Stimulated activated CD4-positive, alpha-beta T cell treated with anti-CD3 and anti-CD28 coated beads, Interleukin-1b, Interleukin-23, amount 100 ng/mL, for 1 hour (primary cell): ENCODE measurements around the gene TVP23A.
"Not testable (repeated sequence)": the region's sequence is repeated elsewhere in the genome, so short reads cannot be mapped to it uniquely, and the experiment has no call there.

Source experiments
- DNase-seq, 2 donors: peaks; one replicate each; pipeline ENCODE4 v3.0.0-alpha.2; 2020; ENCODE audit warnings: low read depth in 2 of 2

TVP23A gene

DNA sequence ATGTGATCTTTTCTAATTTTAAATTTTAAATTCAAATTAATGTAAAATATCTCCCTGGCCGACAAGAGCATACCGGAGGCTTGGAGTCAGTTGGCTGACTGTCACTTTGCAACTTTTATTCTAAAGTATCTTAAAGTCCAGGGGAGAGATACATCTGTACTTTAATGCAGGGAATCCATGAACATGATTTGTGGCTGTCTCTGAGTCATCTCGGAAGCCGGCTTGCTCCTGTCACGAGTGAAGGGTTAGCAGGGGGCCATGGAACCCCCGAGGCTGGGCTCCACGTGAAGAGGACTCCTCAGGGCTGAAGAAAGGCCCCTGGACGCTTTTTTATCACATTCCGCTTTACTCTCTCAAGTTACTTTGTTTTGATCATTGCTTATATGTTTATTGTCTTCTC, 13.3 kb downstream of the TVP23A start:
- DNase-seq: no peak

DNA sequence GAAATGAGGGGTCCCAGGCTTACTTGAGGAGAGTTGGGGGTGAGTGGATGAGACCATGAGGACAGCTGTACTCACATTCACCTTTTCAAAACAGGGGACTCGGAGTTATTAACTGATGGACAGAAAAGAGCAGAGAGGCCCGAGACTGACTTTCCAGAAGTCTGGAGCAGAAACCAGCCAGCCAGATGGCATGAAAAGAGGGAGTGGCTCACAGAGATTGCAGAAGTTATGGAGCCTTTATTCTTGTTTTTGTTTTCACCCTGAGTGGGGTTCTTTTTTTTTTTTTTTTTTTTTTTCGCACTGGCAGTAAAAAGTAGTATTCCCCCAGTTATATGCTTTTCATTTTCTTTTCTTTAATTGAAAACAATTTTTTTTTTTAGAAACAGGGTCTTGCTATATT, 18.9 kb downstream of the TVP23A start:
- DNase-seq: no peak

DNA sequence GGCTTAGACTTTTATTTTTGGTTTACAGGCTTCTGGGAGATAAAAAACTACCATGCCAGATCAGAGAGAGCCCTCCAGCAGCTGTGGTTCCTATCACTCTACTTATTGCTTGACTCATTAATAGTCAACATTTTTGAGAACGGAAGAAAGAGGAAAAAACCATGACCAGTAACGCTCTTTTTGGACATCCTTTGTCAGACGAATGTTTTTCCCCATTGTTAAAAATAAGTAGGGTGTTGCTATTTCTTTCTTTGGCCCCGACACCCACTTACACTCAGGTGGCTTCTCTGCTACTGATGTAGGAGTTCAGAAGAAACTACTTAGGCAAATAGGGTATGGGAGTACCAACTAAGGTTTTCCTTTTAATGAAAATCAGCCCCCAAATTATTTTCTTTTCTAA, 27.5 kb downstream of the TVP23A start:
- no peak for DNase-seq

- not testable (repeated sequence) for DNase-seq
Measured at GRCh38 chr16:10788630-10789029, 30.0 kb downstream of the TVP23A start.

DNA sequence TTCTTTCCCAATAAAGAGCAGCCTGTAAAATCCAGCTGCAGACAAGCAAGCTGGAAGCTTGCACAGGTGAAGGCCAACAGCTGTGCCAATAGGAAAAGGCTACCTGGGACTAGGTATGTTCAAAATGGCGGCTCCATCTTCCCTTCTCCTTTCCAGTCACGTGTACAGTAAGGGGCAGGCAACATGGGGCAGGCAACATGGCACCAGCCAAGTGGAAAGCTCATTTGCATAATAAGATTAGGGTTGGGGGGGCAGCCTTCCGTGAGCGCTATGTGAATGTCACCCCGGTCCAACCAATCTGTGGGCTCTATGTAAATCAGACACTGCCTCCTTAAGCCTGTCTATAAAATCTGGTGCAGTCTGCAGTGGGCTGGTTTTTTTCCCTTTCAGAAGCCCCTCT, 31.3 kb downstream of the TVP23A start:
- no peak for DNase-seq

- DNase-seq: no peak
Measured at GRCh38 chr16:10782628-10783027, 36.0 kb downstream of the TVP23A start.

GRCh38 chr16:10780628-10781027, 38.0 kb downstream of the TVP23A start:
- no peak for DNase-seq

DNA sequence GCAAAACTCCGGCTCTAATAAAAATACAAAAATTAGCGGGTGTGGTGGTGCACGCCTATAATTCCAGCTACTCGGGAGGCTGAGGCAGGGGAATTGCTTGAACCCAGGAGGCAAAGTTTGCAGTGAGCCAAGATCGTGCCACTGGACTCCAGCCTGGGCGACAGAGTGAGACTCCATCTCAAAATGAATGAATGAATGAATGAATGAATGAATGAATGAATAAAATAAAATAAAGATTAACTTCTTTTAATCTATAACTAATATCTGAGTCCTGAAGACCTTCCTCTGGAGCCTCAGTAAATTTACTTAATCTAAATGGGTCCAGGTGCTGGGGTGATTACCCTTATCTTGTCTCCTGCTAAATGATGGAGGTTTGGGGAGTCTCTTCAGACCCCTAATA, 38.7 kb downstream of the TVP23A start:
- not testable (repeated sequence) for DNase-seq

GRCh38 chr16:10777356-10777755, 41.2 kb downstream of the TVP23A start:
- no peak for DNase-seq

- DNase-seq: not testable (repeated sequence)
Measured at GRCh38 chr16:10776923-10777322, 41.7 kb downstream of the TVP23A start.

DNA sequence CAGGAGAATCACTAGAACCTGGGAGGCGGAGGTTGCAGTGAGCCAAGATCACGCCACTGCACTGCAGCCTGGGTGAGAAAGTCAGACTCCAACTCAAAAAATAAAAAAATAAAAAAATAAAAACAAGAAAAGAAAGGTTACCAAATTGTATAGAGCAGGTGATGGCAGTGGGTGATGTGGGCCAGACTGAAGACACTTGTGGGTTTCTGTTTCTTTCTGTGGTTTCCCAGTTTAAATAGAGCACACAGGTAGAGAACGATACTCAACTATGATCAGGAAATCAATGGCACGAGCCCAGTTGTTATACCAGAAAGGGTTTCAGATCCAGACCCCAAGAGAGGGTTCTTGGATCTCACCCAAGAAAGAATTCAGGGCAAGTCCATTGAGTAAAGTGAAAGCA, 42.3 kb downstream of the TVP23A start:
- no peak for DNase-seq

GRCh38 chr16:10770907-10771306, 47.7 kb downstream of the TVP23A start:
- DNase-seq: no peak

- DNase-seq: no peak
Measured at GRCh38 chr16:10769381-10769780, 49.2 kb downstream of the TVP23A start.

DNA sequence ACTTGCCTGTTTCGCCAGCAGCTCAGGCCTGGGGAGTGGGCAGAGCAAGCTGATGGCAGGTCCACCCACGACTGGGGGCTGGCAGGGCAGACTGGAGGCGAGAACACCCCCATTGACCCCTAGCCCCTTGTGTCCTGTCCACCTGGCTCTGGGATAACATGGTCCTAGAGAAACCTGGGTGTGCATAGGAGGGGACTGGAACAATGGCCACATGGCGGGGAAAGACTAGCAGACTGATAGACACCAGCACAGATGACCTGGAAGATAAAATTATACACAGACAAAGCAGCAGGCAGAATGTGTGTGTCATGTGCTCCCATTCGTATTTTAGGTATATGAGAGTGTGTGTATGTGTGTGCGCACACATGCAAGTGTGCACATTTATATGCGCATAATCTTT, 51.5 kb downstream of the TVP23A start:
- DNase-seq: no peak

GRCh38 chr16:10765772-10766171, 52.8 kb downstream of the TVP23A start:
- DNase-seq: no peak

- no peak for DNase-seq
Measured at GRCh38 chr16:10763456-10763855, 55.1 kb downstream of the TVP23A start.

DNA sequence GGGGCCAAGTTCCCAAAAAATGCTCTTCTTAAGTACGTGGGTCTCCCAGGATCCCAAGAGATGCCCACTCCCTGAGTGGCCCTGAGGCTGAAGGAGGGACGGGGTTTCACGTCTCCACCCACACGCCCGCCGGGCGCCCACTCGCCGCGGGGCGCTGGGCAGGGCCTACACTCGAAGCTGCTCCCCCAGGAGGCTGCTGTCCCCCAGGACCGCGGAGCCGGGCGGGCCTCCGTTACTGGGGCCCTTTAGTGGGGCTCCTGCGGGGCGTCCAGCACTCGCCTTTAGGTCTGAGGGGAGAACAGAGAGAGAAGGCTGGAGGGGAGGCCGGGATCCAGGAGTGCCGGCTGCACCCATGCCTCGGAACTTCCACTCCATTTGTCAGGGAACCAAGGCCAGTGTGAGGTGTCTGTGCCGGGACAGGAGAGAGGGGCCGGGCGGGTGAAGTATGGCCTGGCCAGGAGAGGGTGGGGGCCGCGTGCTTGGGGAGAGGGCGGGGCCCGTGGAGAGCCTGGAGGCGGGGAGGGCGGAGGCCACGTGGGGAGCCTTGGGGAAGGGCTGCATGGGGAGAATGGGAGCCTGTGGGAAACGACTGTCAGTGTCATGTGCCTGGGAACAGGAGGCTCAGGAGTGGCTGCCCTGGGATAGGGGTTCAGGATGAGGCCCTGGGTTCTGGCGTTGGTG, 56.1 kb downstream of the TVP23A start:
- DNase-seq: no peak

DNA sequence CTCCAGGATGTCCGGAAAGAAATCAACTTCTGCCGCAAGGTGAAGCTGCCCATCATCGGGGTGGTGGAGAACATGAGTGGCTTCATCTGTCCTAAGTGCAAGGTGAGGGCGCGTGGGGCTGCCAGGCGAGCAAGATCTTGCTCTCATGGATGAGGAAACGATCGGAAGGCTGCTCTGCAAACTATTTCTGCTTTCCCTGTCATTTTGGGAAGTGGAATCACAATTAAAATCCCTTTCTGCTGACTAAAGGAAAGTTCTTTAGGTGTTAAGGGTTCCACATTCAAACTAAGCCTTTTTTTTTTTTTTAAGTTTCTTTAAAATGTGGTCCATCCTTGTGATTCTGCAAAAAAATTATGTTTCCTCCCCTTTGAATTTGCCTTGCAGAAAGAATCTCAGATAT, 57.2 kb downstream of the TVP23A start:
- DNase-seq: no peak

DNA sequence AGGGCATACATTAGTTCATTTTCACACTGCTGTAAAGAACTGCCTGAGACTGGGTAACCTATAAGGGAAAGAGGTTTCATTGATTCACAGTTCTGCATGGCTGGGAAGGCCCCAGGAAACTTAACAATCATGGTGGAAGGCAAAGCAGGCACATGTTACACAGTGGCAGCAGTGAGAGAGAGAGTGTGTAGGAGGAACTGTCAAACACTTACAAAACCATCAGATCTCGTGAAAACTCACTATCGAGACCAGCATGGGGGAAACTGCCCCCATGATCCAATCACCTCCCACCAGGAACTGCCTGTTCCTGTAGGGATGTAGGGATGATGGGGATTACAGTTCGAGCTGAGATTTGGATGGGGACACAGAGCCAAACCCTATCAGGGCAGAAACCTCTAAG, 57.7 kb downstream of the TVP23A start:
- DNase-seq: no peak

DNA sequence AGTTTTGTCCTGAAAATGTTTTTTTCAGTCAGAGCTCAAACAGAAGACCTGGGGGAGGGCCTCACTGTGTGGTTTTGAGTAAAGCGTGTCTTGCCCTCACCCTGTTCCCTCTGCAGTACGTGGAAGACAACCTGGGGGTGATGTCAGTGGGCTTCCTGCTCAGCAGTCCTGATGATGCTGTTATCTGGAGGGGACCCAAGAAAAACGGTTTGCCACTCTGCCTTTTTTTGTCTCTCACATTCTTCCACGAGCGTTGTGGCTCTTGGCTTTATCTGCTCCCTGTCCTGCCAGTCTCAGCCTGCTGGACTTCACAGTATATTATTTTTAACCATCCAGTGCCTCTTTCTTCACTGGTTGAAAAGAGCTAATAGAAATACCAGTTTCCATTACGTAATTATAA, 62.0 kb downstream of the TVP23A start:
- no peak for DNase-seq

DNA sequence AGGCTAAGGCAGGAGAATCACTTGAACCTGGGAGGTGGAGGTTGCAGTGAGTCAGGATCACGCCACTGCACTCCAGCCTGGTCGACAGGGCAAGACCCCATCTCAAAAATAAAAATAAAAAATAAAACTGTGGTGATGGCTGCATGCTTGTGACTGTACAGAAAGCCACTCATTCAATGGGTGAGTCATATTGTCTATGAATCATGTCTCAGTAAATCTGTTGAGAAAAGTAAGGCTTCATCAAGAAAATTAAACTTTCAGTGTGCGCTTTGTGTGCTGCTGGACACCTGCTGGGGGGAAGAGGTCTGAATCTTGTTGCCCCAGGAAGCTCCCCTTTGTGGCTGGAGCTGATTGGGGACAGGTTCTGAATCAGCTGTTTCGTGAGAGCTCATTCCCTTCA, 63.7 kb downstream of the TVP23A start:
- no peak for DNase-seq

GRCh38 chr16:10753670-10754069, 64.9 kb downstream of the TVP23A start:
- DNase-seq: no peak

DNA sequence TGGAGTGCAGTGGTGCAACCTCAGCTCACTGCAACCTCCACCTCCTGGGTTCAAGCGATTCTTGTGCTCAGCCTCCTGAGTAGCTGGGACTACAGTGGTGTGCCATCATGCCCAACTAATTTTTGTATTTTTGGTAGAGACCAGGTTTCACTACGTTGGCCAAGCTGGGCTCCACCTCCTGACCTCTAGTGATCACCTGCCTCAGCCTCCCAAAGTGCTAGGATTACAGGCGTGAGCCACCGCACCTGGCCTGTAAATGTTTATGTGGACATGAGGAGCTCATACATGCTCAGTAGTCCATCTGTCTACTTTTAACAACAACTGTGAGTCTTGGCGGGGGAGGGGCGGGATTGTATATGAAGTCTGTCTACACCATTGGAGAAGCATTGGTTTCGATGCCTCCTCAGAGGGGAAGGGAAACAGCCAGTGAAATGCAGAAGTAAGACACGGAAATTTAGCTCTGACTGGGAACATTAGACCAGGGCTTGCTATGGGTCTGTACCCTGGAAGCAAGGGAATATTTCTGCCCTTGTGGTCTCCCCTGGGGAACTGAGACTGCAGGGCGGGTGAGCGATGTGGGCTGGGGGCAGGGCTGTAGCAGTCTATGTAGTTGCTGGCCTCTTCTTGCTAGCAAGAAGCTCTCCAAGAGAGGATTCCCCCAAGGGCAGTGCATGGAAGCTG, 65.6 kb downstream of the TVP23A start:
- DNase-seq: no peak

GRCh38 chr16:10751291-10751697, 67.3 kb downstream of the TVP23A start:
- no peak for DNase-seq
